ENCODE results near the gene DHPS.
A peak's percentile ranks its signal among the peaks of the same experiment; 100 is the strongest.
"Not testable (repeated sequence)": the region's sequence is repeated elsewhere in the genome, so short reads cannot be mapped to it uniquely, and the experiment has no call there.

DHPS gene

DNA sequence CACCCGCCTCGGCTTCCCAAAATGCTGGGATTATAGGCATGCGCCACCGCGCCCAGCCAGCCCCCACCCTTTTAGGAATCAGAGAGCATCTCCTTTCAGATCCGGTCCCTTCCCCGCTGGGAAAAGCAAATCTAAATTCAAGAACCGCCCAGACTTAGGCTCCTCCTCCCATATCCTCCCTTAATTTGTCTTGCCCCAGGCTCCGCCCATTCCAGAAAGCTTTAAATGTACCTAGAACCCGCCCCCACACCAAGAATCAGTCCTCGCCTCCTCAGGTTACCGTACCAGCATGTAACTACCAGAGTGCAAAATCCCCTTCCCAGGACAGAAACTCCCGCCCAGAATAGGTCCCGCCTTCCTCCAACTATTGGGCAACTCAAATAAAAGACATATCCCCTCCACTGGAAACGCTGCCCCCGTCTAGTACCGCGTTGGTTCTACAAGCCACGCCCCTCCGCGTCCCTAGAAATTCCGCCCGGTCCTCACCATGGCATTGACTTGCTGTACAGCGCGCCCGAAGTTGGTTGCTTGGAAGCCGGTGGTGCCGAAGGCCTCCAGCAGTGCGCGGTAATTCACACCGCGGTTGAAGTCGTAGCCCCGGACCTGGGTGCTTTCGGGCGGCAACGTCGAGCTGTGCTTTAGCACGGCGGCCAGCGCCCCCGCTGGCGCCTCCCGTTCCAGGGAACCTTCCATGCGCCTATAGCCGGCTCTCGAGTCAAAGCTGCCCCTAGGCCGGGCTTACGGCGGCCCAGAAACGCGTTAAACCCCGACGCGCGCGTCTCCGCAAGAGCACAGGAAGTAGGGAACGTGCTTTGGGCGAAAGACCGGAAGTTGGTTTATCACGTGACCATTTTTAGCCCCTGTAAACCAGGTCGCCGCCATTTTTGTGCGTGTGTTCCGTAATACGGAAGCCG, at the start of gene DHPS:
DHPS (minus strand) TSS at position 807 of the 914 bp plus-strand sequence; CDS start at position 693, 114 bp downstream.
- peak; percentile 95 to 96 for DNase-seq

DNA sequence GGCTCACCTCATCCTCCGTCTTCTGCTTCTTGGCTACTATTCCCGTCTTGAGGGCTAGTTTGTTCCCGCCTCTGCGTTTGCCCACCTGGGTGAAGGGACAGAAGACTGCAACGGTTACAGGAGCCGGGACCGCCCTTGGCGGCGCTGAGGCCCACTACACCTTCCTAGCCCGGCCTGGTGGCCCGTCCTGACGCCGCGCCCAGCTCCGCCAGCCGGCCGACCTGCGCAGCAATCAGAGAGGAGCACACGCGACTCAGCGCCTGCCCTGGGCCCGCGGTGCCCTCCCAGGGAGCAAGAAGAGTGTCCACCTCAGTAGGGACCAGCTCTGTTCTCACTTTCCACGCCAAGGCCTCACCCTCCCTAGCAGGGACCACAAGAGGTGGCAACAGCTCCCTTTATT, 49.7 kb upstream of the DHPS start:
- no peak for DNase-seq

DNA sequence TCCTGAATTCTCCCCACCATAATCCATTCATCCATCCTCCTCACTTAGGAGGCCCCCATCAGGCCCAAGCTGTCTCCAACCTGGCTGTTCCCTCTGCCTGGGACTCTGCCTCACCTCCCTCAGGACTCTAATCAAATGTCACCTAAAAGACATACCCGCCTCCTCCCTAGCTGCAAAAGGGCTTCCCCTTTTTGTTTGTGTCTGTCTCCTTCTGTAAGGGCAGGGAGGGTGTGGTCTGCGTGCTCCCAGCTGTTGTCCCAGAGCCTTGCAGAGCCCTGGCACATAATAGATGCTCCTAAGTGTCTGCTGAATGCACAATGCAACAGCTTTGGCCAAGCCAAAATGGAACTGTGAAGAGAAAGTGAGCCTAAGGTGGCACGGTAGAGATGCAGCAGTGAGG, 48.4 kb upstream of the DHPS start:
- DNase-seq, result no peak

DNA sequence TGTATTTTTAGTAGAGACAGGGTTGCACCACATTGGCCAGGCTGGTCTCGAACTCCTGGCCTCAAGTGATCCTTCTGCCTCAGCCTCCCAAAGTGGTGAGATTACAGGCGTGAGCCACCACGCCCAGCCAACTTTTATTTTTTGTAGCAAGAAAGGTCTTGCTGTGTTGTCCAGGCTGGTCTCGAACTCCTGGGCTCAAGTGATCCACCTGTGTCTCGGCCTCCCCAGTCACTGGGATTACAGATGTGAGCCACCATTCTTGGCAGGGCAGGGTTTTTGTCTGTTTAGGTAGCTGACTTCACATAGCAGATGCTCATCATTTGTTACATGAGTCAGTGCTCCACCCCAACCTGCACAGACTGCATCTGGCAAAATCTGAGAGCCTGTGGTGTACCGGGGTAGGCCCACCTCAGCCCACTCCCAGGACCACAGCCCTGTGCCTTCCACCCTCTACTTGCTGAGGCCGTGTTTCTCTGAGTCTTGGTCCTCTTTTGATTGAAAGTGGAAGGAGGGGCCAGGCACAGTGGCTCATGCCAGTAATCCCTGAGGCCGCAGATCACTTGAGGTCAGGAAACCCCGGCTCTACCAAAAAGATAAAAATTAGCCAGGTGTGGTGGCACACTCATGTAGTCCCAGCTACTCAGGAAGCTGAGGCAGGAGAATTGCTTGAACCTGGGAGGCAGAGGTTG, 46.2 kb upstream of the DHPS start:
- no peak for DNase-seq

DNA sequence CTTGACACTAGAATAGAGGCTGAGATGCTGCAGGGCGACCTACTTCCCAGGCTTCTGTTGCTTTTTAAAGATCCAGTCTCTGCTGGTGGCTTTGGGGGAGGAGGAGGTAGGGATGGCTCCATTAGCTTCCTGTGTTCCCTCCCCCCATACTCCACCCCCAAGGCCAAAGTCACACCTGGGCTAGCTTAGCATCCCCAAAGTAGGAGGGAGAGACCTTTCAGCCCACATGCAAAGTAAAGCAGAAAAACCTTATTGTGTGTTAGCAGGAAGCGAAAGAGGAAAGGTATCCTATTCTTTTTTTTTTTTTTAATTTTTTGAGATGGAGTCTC, 45.3 kb upstream of the DHPS start:
- DNase-seq, result no peak

DNA sequence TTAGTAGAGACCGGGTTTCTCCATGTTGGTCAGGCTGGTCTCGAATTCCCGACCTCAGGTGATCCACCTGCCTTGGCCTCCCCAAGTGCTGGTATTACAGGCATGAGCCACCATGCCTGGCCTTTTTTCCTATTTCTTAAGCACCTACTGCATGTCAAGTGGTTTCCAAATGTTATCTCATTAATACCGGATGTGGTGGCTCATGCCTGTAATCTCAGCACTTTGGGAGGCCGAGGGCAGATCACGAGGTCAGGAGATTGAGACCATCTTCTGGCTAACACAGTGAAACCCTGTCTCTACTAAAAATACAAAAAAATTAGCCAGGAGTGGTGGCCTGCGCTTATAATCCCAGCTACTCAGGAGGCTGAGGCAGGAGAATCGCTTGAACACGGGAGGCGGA, 43.9 kb upstream of the DHPS start:
- not testable (repeated sequence) for DNase-seq

DNA sequence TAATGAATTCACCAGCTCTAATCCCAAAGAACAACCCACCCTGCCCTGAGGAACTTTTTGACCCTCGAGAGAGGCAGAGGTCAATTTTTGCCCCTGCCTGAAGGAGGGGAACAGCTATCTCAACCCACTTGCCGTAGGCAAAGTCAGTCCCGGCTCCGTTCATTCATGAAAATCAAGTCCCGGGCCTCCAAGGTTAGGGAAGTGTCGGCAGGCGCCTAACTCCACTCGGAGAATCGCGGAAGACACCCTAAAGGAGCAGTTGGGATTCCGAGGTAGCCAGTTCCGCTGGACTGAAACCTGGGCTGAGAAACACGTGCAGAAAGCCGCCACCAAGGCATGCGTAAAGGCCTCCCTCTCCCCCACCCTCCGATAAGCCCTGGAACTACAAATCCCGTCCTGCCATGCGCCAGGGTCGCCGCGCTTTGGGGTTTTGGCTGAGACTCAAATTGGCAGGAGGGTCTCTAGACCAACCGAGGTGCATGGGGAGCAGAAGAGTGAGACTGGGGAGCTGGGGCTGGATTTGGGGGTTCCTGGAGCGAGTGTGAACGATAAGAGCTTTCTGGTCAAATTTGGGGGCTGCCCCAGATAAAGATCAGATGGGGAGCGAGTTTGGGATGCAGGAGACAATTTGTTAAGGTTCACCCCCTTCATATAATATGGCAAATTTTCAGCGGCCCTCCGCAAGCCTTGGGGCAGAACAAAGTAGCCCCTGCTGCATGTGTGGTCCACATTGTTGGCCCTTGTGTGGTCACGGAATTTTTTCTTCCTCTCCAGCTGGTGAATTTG, 42.2 kb upstream of the DHPS start, which contains the start of gene TNPO2:
TNPO2 (minus strand) TSS at position 292 of the 786 bp plus-strand sequence. CDS start 2,955 bp downstream, outside the sequence.
- DNase-seq, result peak; percentile 59 to 69

DNA sequence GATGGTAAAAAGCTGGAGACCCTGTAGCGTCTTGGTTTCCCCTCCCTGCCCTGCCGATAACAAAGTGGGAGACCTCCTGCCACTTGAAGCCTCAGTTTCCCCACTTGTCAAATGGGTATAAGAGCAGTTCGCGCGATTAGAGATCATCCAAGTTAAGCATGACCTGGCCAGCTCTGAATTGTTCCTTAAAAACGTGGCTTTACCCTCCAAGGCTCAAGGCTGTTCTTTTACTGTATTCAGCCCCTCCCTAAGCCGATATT, 41.6 kb upstream of the DHPS start:
- peak in 1 of 2 donors; percentile 1 for DNase-seq

DNA sequence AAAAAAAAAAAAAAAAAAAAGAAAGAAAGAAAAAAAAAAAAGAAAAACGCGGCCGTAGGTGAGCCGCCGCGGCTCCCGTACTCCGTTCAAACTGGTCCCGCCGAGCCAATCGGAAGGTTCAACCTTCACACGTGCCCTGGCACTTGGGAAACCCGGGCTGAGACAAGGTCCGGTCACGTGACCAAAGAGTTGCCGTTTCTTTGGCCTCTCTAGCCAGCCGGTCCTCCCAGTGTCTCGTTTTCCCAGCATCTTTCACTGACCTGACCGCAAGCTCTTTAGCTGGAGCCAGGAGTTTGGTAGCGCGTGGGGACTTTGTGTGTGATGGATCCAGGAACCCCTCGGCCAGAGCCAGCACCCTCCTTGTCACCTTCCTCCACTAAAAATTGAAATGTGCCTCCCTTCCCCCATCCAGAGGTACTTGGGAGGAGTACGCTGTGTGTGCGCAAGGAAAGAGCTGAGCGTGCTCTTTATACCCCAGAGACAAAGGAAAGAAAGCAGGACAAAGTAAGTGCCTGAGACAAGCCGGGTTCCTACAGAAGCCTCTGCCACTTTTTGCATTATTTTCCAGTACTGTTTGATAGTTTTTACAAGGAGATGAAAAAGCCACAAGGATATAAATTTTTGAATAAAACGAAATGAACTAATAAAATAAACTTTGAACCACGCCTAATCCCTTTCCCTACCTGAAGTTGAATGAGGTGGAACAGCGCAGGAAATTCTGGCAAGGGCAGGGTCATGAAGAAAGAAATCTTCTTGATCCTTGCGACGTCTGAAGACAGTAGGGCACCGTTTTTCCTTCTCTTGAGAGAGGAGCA, 41.1 kb upstream of the DHPS start:
- peak; percentile 97 for DNase-seq

DNA sequence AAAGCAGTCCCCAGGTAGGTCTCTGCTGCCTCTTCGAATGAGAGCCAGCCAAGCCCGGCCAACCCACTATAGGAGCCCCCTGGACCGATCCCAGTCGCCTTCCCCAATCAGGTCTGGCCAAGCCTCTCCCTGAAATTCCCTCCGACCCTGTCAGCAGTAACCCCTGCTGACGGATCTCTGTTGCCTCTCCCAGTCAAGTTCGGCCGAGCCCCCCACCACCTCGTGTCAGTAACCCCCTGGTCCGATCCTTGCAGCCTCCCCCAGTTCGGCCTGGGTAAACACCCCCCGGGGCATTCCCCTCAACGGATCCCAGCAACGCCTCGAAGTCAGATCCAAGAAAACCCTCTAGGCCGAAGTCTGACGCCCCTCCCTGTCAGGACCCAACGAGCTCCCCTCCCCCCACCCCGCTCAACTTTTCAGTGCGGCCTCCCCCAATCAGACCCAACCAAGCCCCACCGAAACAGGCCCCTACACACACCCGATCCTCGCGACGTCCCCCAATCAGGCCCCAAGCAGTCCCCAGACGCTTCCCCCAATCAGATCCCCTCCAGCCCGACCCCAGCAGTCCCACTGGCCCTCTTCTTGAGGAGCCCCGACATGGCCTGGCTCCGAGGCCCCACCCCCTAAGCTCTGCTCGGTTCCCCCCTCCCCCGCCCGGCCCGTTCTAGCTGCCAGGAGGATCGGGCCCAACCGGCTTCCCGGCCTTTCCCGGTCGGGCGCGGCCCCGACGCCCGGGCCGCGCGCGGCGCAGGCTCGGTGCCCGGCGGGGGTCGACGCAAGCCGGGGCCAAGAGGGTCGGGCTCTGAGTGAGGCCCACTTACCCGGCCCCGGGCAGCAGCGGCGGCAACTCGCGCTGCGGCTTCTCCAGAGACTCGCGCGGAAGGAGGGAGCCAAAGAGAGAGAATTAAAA, 40.2 kb upstream of the DHPS start:
- peak; percentile 55 to 59 for DNase-seq

DNA sequence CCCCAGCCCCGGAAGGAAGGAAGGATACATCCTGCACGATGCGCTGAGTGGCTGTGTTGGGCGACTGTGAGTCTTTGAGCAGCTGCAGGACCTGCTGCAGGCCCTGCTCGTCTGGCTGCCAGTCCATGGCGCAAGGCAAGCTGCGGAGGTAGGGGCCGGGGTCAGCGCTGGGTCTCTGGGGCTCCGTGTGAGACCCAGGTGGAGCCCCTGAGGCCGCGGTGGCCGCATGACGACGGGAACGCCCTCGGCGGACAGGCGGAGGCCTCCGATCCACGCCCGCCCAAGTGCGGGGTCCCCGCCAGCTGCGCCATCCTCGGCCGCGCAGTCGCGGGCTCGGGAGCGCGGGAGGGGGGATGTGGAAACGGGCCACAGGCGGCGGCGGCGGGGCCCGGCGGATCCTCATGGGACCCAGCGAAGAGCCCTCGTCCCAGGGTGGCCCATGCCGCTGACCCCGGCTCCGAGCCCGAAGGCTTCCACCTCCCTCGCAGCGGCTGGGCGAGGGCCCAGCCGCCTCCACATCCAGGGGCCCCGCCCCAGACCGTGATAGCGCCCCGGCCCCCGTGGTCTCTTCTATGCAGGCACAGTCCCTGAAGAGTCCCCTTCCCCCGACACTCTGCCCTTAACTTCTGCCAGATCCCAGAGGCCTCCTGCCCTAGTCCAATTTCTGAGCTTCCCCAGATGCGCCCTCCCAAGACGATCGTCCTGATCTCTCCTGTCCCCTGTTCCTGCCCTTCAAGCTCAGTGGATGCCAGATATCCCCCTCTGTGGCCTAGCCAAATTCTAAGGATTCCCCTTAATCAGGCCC, 39.4 kb upstream of the DHPS start:
- DNase-seq, result peak in 1 of 2 donors; percentile 11

DNA sequence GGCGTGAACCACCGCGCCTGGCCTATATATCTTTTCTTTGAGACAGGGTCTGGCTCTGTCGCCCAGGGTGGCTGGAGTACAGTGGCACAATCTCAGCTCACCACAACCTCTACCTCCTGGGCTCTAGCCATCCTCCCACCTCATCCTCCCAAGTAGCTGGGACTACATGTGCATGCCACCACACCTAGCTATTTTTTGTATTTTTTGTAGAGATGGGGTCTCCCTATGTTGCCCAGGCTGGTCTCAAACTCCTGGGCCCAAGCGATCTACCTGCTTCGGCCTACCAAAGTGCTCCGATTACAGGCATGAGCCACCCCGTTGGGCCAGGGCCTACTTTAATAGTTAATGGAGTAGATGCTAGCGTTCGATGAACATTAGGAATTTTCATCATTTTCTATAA, 38.6 kb upstream of the DHPS start:
- no peak for DNase-seq

DNA sequence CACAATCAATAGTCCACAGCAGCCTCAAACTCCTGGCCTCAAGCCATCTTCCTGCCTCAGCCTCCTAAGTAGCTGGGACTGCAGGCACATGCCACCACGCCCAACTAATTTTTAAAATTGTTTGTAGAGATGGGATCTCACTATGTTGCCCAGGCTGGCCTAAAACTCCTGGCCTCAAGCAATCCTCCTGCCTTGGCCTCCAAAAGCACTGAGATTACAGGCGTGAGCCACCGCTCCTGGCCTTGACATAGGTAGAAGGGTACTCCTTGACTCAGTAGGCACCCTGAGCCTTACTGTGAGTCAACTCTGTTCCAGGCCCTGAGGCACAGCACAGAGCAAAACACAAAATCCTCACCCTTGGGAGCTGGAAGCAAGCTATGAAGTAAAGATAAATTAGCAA, 34.2 kb upstream of the DHPS start:
- no peak for DNase-seq

DNA sequence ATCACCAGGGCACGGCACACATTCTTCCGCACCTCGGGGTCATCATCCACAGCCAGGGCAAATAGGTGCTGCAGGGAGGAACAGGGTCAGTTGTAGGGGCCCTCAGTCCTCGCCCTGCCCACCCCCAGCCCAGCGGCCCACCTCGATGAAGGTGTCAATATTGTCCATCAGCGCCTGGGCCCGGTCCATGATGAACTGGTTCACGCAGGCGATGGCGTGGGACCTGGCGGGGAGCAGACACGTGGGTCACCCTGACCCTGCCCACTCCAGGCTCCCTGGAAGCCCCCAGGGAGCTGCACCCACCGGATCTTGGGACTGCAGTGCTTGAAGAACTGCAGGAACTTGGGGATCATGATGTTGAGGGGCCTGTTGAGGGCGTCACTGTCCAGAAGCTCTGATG, 33.4 kb upstream of the DHPS start:
- DNase-seq, result no peak

DNA sequence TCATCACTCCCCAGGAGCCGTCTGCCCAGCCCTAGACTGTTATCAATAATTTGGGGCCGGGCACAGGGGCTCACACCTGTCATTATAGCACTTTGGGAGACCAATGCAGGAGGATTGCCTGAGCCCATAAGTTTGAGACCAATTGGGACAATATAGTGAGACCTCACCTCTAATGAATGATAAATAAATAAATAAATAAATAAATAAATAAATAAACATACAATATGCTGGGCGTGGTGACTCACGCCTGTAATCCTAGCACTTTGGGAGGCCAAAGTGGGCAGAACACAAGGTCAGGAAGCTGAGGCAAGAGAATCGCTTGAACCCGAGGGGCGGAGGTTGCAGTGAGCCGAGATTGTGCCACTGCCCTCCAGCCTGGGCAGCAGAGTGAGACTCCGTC, 31.6 kb upstream of the DHPS start:
- DNase-seq, result not testable (repeated sequence)

DNA sequence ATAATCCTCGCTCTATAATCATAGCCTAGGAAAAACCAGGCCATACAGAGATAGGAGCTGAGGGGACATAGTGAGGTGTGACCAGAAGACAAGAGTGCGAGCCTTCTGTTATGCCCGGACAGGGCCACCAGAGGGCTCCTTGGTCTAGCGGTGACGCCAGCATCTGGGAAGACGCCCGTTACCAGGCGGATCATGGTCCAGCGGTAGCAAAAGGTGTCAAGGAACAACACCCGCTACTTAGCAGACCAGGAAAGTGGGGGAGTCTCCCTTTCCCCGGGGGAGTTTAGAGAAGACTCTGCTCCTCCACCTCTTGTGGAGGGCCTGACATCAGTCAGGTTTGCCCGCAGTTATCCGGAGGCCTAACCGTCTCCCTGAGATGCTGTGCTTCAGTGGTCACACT, 30.4 kb upstream of the DHPS start:
- DNase-seq, result peak; percentile 11 to 34

DNA sequence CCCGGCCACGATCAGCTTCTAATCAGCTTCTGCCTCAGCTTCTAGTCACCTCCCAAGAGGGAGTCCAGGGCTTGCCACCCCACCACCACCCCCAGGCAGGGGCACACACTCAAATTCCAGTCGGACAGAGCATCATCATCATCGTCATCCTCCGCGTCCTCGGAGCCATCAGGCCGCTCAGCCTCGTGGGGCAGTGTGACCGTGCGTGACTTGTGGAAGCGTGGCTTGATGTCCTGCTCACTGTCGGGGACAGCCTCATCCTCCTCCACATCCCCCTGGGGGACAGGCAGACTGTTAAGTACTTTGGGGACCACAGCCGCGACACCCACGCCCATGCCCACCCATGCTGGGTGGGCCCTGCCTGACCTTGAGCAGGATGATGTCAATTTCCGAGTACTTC, 29.5 kb upstream of the DHPS start:
- DNase-seq, result no peak

DNA sequence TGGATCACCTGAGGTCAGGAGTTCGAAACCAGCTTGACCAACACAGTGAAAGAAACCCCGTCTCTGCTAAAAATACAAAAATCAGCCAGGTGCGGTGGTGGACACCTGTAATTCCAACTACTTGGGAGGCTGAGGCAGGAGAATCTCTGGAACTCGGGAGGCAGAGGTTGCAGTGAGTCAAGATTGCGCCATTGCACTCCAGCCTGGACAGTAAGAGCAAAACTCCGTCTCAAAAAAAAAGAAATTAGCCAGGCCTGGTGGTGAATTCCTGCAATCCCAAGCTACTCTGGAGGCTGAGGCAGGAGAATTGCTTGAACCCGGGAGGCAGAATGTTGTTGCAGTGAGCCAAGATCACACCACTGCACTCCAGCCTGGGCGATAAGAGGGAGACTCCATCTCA, 27.0 kb upstream of the DHPS start:
- no peak for DNase-seq

DNA sequence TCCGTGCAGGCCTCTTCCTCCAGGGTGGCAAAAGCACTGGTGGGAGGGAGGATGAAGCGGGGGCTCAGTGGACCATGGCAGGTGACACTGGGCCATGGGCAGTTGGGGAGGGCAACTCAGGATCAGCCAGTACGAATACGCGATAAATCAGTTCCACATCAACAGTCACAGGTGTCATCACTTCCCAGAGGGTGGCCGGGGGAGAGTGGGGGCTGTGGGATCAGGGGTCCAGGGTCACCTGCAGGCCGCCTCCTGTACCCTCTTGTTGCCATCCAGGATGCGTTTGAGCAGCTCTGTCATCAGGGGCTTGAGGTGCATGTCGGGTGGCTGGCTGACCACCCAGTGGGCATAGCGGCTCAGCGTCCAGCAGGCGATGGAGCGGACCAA, 24.6 kb upstream of the DHPS start:
- DNase-seq, result no peak

DNA sequence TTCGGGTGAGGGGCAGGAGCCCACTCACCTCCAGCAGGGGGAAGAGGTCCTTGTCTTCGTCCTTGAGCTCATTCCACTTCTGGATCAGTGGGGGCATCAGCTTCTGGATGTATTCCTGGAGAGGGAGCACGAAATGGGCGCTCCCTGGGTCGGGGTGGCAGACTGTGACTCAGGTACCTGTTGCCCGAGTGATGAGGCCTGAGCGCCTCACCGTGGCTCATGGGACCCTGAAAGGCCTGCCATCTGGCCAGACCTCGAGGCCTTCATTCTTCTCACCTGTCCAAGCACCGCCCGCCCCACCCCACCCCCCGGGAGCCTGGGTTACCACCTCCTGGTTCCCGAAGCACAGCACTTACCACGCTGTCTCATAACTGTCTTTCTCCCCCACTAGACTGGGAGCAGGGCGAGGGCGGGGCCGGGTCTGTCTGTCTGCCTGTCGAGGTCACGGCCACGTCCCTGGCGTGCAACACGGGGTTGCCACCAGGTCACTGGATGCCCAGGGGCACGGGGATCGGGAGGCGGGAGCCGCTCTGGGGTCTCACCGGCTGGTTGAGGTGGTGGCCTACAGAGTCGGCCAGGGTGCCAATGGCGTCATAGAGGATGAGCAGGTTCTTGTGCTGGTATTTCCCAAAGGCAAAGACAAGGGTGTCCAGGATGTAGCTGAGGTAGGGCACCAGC, 24.1 kb upstream of the DHPS start:
- no peak for DNase-seq

Data from CD4-positive, alpha-beta T cell treated with Interferon alpha-2 for 1 hour (primary cell).